Astrocyte (in vitro differentiated cells and primary cell): ENCODE measurements around the gene APC2. TPM values are rescaled to one million over a fixed set of nuclear protein-coding genes. Genes with fewer than 3 reads are reported as not detected.

Source experiments
- DNase-seq: peaks from one replicate; pipeline ENCODE4 v3.0.0-alpha.2; 2010; ENCODE audit warnings: low read depth
- FAIRE-seq: peaks from 2 replicates; lab custom pipeline; 2011; peaks lifted over from hg19 to GRCh38; lab: Jason Lieb, UNC
- H2AFZ ChIP-seq: 2 replicates; pipeline ENCODE4 v1.6.0; 2012; ENCODE audit warnings: low read depth, low read length, inconsistent platforms
- H3K27ac ChIP-seq: 2 replicates; pipeline ENCODE4 v1.5.1; 2011; ENCODE audit warnings: low read depth, low read length, inconsistent platforms
- H3K27me3 ChIP-seq: 2 replicates; pipeline ENCODE4 v1.6.0; 2011; ENCODE audit warnings: low read length, inconsistent platforms; ENCODE audit not compliant: insufficient read depth
- H3K36me3 ChIP-seq: 2 replicates; pipeline ENCODE4 v1.5.1; 2011; ENCODE audit warnings: low read length, inconsistent platforms; ENCODE audit not compliant: insufficient read depth
- H3K4me1 ChIP-seq: 2 replicates; pipeline ENCODE4 v1.5.1; 2011; ENCODE audit warnings: low read length, inconsistent platforms; ENCODE audit not compliant: insufficient read depth
- H3K4me2 ChIP-seq: 2 replicates; pipeline ENCODE4 v1.6.0; 2012; ENCODE audit warnings: low read length, inconsistent platforms
- H3K4me3 ChIP-seq: 2 replicates; pipeline ENCODE4 v1.5.1; 2011; ENCODE audit warnings: low read depth, mild to moderate bottlenecking, low read length, inconsistent platforms; ENCODE audit not compliant: insufficient read depth
- H3K79me2 ChIP-seq: 2 replicates; pipeline ENCODE4 v1.6.0; 2012; ENCODE audit warnings: mild to moderate bottlenecking, low read length, inconsistent platforms; ENCODE audit not compliant: insufficient read depth
- H3K9ac ChIP-seq: 2 replicates; pipeline ENCODE4 v1.6.0; 2012; ENCODE audit warnings: mild to moderate bottlenecking, low read length, inconsistent platforms
- H3K9me3 ChIP-seq: 2 replicates; pipeline ENCODE4 v1.5.1; 2012; ENCODE audit warnings: low read depth, mild to moderate bottlenecking, low read length, inconsistent platforms; ENCODE audit not compliant: insufficient read depth
- H4K20me1 ChIP-seq: 2 replicates; pipeline ENCODE4 v1.6.0; 2012; ENCODE audit warnings: low read length, inconsistent platforms; ENCODE audit not compliant: insufficient read depth
- H3K27ac Mint-ChIP-seq: one replicate; pipeline ENCODE4 v1.8.0; 2021; ENCODE audit warnings: mild to moderate bottlenecking, mixed read lengths; ENCODE audit not compliant: unreplicated experiment
- H3K27me3 Mint-ChIP-seq: one replicate; pipeline ENCODE4 v1.8.0; 2021; ENCODE audit warnings: low read depth, mixed read lengths; ENCODE audit not compliant: unreplicated experiment
- H3K36me3 Mint-ChIP-seq: one replicate; pipeline ENCODE4 v1.8.0; 2021; ENCODE audit warnings: low read depth, mixed read lengths; ENCODE audit not compliant: unreplicated experiment
- H3K4me1 Mint-ChIP-seq: one replicate; pipeline ENCODE4 v1.8.0; 2021; ENCODE audit warnings: low read depth, mixed read lengths; ENCODE audit not compliant: unreplicated experiment
- H3K4me3 Mint-ChIP-seq: one replicate; pipeline ENCODE4 v1.8.0; 2021; ENCODE audit warnings: mild to moderate bottlenecking, moderate library complexity, mixed read lengths; ENCODE audit not compliant: unreplicated experiment
- H3K9me3 Mint-ChIP-seq: one replicate; pipeline ENCODE4 v1.8.0; 2021; ENCODE audit warnings: mild to moderate bottlenecking, mixed read lengths; ENCODE audit not compliant: unreplicated experiment
- CTCF ChIP-seq: IDR thresholded peaks from 2 replicates; pipeline ENCODE4 v1.5.1; 2011; ENCODE audit warnings: low read depth, mild to moderate bottlenecking, inconsistent platforms, low read length, moderate library complexity; ENCODE audit not compliant: insufficient read depth
- EZH2 ChIP-seq: IDR thresholded peaks from 2 replicates; pipeline ENCODE4 v1.6.1; 2012; ENCODE audit warnings: mild to moderate bottlenecking, low read length, inconsistent platforms; ENCODE audit not compliant: insufficient read depth
- total RNA-seq: library from RNA; stranded (reverse); gene quantifications from 2 replicates; pipeline ENCODE4 v1.2.1, GENCODE V29; 2021

APC2 gene
- total RNA-seq, 1 donor from 2014 or later, result 7.1 TPM

GRCh38 chr19:1455002-1455335 lies 5.0 kb downstream of the APC2 start:
- no peak overlapping the region for H3K27ac ChIP-seq

GRCh38 chr19:1455336-1456120 lies 5.6 kb downstream of the APC2 start:
- no peaks in the 10 kb centered on the region for H3K36me3 ChIP-seq
- FAIRE-seq (no peak), DNase-seq (no peak)
- no peak overlapping the region for H3K27ac ChIP-seq
- TF ChIP-seq CTCF, result no peak
- no peak for TF ChIP-seq EZH2
- H3K4me3 ChIP-seq, result no peak overlapping the region
- no peaks in the 10 kb centered on the region for H3K9me3 ChIP-seq
- no peak overlapping the region for H3K4me3 Mint-ChIP-seq
- no peaks in the 10 kb centered on the region for H3K4me1 ChIP-seq
- peaks cover 18% of the 10 kb centered on the region for H4K20me1 ChIP-seq
- peaks cover 11% of the 10 kb centered on the region for H3K36me3 Mint-ChIP-seq
- H3K27me3 ChIP-seq, result peaks cover 24% of the 10 kb centered on the region
- peak overlapping the region; percentile 77 for H3K27ac Mint-ChIP-seq
- no peaks in the 10 kb centered on the region for H3K9me3 Mint-ChIP-seq
- H3K4me2 ChIP-seq, result no peak overlapping the region
- H3K27me3 Mint-ChIP-seq, result peaks cover 29% of the 10 kb centered on the region
- no peaks in the 10 kb centered on the region for H3K4me1 Mint-ChIP-seq
- no peak overlapping the region for H3K9ac ChIP-seq
- H2AFZ ChIP-seq, result no peak overlapping the region
- H3K79me2 ChIP-seq, result no peaks in the 10 kb centered on the region

More at GRCh38 chr19:1455002-1455335, 5.0 kb downstream of the APC2 start:
- H2AFZ ChIP-seq, result no peak overlapping the region
- H3K9ac ChIP-seq, result no peak overlapping the region
- peaks cover 21% of the 10 kb centered on the region for H4K20me1 ChIP-seq
- no peak overlapping the region for H3K4me2 ChIP-seq
- no peaks in the 10 kb centered on the region for H3K4me1 ChIP-seq
- DNase-seq, result no peak
- H3K9me3 ChIP-seq, result no peaks in the 10 kb centered on the region
- H3K27me3 Mint-ChIP-seq, result peaks cover 32% of the 10 kb centered on the region
- no peaks in the 10 kb centered on the region for H3K9me3 Mint-ChIP-seq
- no peak overlapping the region for H3K27ac Mint-ChIP-seq
- no peaks in the 10 kb centered on the region for H3K36me3 ChIP-seq
- H3K4me1 Mint-ChIP-seq, result no peaks in the 10 kb centered on the region
- peaks cover 29% of the 10 kb centered on the region for H3K27me3 ChIP-seq
- H3K4me3 Mint-ChIP-seq, result no peak overlapping the region
- no peaks in the 10 kb centered on the region for H3K79me2 ChIP-seq
- peaks cover 11% of the 10 kb centered on the region for H3K36me3 Mint-ChIP-seq
- no peak overlapping the region for H3K4me3 ChIP-seq
- no peak for FAIRE-seq
- TF ChIP-seq EZH2, result no peak
- TF ChIP-seq CTCF, result no peak
